Vagina (tissue), 2 donors: ENCODE measurements around the gene PLCB2. TPM values are rescaled to one million over a fixed set of nuclear protein-coding genes. Genes with fewer than 3 reads are reported as not detected.

Source experiments
- DNase-seq, 2 donors: peaks; one replicate each; pipeline ENCODE4 v3.0.0-alpha.2; 2017; ENCODE audit errors: extremely low spot score in 2 of 2
- H3K27ac ChIP-seq: fragments of 200-600 bp; sonication (generic); one replicate; pipeline ENCODE4 v1.5.1; 2019
- H3K27me3 ChIP-seq: fragments of 200-600 bp; sonication (generic); one replicate; pipeline ENCODE4 v1.5.1; 2019
- H3K36me3 ChIP-seq, 2 donors: fragments of 200-600 bp; sonication (generic); one replicate each; pipeline ENCODE4 v1.5.1; 2017 to 2019
- H3K4me1 ChIP-seq: fragments of 200-600 bp; sonication (generic); one replicate; pipeline ENCODE4 v1.5.1; 2019
- H3K4me3 ChIP-seq, 2 donors: fragments of 200-600 bp; sonication (generic); 1 replicate in 1 of 2; 2 replicates in 1 of 2; pipeline ENCODE4 v1.5.1; 2016 to 2019
- H3K9me3 ChIP-seq: fragments of 200-600 bp; sonication (generic); one replicate; pipeline ENCODE4 v1.5.1; 2019
- POLR2A ChIP-seq, 2 donors: fragments of 450-650 bp; IDR thresholded peaks; one replicate each; pipeline ENCODE4 v1.6.1; 2017; ENCODE audit warnings: antibody characterized with exemption in 2 of 2, mild to moderate bottlenecking in 2 of 2, moderate library complexity in 2 of 2
- POLR2AphosphoS5 ChIP-seq, 2 donors: sonication (generic); formaldehyde crosslinking; IDR thresholded peaks; one replicate each; pipeline ENCODE4 v1.9.0; 2017; ENCODE audit warnings: antibody characterized with exemption in 2 of 2, mild to moderate bottlenecking in 2 of 2, low read depth in 1 of 2; ENCODE audit not compliant: insufficient read depth in 1 of 2
- intact Hi-C: fragments of 100-400 bp; cut with DNase I; formaldehyde crosslinking; loops from one replicate; pipeline ENCODE4 v1.15.1; 2023
- total RNA-seq: library from RNA; depleted of rRNA; stranded (reverse); fragments of >200 nt; gene quantifications from one replicate; pipeline ENCODE4 v1.2.3, GENCODE V29; 2016
- TF ChIP-seq, protein P1 (sequence below), 3 experiments: fragments of 450-650 bp in 2 of 3; fragments of 200-600 bp in 1 of 3; sonication (generic) in 1 of 3; IDR thresholded peaks; one replicate each; pipeline ENCODE4 v1.5.1; 2017 to 2019; ENCODE audit warnings: antibody characterized with exemption in 3 of 3, mild to moderate bottlenecking in 2 of 3, moderate library complexity in 2 of 3

Gene PLCB2
- total RNA-seq, 1 donor from 2014 or later: 14.0 TPM

- H3K27ac ChIP-seq: peak overlapping the region; percentile 94
- H3K9me3 ChIP-seq: no peaks in the 10 kb centered on the region
- intact Hi-C loops: no loop called here
- TF ChIP-seq, protein P1, sequence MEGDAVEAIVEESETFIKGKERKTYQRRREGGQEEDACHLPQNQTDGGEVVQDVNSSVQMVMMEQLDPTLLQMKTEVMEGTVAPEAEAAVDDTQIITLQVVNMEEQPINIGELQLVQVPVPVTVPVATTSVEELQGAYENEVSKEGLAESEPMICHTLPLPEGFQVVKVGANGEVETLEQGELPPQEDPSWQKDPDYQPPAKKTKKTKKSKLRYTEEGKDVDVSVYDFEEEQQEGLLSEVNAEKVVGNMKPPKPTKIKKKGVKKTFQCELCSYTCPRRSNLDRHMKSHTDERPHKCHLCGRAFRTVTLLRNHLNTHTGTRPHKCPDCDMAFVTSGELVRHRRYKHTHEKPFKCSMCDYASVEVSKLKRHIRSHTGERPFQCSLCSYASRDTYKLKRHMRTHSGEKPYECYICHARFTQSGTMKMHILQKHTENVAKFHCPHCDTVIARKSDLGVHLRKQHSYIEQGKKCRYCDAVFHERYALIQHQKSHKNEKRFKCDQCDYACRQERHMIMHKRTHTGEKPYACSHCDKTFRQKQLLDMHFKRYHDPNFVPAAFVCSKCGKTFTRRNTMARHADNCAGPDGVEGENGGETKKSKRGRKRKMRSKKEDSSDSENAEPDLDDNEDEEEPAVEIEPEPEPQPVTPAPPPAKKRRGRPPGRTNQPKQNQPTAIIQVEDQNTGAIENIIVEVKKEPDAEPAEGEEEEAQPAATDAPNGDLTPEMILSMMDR (IDR thresholded peaks at IDR 0.05): no peak
- TF ChIP-seq POLR2A (IDR thresholded peaks at IDR 0.05) (no peak), POLR2AphosphoS5 (IDR thresholded peaks at IDR 0.05; ENCODE audit: insufficient read depth in 1 of 2, low read depth in 1 of 2) (no peak)
- H3K4me1 ChIP-seq: peaks cover 85% of the 10 kb centered on the region
- no peak for DNase-seq
- no peaks in the 10 kb centered on the region for H3K27me3 ChIP-seq
- no peak overlapping the region for H3K4me3 ChIP-seq
- H3K36me3 ChIP-seq: no peaks in the 10 kb centered on the region
Observed at GRCh38 chr15:40337597-40337996, 29.9 kb upstream of the PLCB2 start.

DNA sequence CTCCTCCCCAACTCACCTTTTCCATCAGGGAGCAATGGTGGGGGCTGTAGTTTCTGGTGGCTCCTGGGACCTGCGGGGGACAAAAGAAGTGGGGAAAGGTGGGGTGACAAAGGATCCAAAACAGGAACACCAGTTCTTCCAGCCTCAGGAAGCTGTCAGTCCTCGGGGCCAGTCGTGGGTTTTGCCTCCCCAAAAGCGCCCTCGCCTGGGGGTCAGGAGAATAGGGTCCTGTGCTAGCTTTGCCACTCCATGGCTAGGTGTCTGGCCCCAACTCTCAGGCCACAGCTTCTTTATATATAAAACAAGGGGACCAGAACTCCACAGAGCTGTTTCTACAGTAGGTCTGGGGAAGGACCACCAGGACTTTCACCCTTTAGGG is 29.0 kb upstream of the PLCB2 start:
- peaks cover 83% of the 10 kb centered on the region for H3K4me1 ChIP-seq
- H3K27ac ChIP-seq: peak overlapping the region; percentile 44
- TF ChIP-seq POLR2A (IDR thresholded peaks at IDR 0.05): no peak
- TF ChIP-seq, protein P1 (IDR thresholded peaks at IDR 0.05): no peak
- TF ChIP-seq POLR2AphosphoS5 (IDR thresholded peaks at IDR 0.05; ENCODE audit: insufficient read depth in 1 of 2, low read depth in 1 of 2): no peak
- DNase-seq: no peak
- H3K27me3 ChIP-seq: no peaks in the 10 kb centered on the region
- no peaks in the 10 kb centered on the region for H3K9me3 ChIP-seq
- H3K36me3 ChIP-seq: no peaks in the 10 kb centered on the region
- no peak overlapping the region for H3K4me3 ChIP-seq
- intact Hi-C loops: no loop called here

DNA sequence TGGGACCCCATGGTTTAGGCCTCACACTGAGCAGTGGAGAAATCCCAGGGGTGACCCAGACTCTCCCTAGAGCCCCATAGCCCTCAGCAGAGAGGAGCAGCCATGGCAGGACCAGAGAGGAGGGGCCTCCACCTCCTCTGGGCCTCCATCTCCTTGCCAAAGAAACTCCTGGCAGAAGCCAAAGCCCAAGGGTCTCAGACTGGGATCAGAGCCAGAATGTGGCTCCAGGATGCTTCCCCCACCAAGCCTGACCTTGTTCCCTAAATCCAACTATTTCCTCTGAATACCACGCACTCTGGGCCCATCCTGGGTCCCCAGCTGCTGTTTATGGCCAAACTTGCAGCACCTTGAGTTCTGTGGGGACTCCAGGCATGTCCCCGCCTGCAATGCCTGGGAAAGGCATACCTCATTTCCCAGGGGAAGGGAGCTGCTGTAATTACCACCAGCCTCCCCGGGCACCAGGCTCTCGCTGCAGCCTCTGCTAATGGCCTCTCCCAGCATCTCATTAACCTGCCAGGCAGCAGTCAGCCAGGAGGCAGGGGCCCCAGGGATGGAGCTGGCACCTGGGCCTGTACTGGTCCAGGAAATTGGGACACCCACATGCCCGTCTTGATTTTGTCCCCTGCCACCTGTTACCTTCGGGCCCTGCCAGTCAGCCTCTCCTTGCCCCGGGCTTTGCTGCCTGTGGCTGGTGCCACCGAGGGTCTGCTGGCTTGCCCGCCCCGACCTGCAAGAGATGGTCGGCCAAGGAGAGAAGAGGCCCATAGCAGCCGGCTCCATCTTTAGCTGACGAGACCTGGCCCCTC is 28.4 kb upstream of the PLCB2 start:
- Histone ChIP-seq H3K4me1 (peaks cover 77% of the 10 kb centered on the region), H3K27ac (peak overlapping the region; percentile 51), H3K36me3 (no peaks in the 10 kb centered on the region), H3K27me3 (no peaks in the 10 kb centered on the region), H3K4me3 (no peak overlapping the region), H3K9me3 (no peaks in the 10 kb centered on the region)
- DNase-seq: no peak
- intact Hi-C loops: no loop called here
- TF ChIP-seq, protein P1 (IDR thresholded peaks at IDR 0.05): no peak
- TF ChIP-seq POLR2A (IDR thresholded peaks at IDR 0.05) (no peak), POLR2AphosphoS5 (IDR thresholded peaks at IDR 0.05; ENCODE audit: insufficient read depth in 1 of 2, low read depth in 1 of 2) (no peak)

DNA sequence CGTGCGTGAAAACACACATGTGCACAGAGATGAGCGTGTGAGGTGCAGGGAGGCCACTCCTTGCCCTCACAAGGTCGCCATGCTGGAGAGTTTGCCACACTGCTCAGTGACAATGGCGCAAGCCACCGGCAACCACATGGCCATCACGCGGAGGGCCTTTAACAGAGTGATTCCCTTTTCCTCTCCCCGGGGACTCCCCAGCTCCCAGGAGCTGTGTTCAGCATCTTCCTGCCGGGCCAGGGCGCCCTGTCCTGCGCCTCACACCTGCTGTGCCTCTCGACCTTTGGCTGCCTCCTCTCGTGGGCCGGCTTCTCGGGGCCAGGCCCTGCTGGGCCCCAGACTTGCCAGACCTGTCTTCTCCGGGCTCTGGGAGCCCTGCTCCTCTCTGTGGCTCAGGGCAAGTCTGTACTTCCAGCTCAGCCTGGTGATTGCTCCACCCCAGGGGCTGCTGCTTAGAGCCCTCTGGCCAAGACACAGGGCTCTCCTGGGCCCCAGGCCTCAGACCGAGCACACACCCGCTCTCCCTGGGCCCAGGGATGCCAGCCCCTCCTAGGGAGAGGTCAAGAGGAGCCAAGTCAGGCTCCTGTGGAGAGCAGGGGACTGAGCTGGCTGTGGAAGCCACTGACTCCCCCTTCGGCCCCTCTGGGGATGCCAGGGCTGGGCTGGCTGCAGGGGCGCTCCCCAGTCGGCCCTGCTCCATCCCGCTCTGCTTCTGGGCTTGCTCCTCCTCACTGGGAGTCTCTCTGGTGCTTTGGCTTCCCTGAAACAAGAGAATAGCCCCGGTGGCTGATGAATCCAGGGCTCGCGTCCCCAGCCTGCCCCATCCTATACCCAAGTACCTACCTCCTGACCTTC is 27.4 kb upstream of the PLCB2 start:
- Histone ChIP-seq H3K27me3 (no peaks in the 10 kb centered on the region), H3K36me3 (no peaks in the 10 kb centered on the region), H3K9me3 (no peaks in the 10 kb centered on the region), H3K4me1 (peaks cover 74% of the 10 kb centered on the region), H3K4me3 (no peak overlapping the region), H3K27ac (peak overlapping the region; percentile 51)
- intact Hi-C loops: no loop called here
- no peak for DNase-seq
- TF ChIP-seq, protein P1 (IDR thresholded peaks at IDR 0.05): no peak
- no peak for TF ChIP-seq POLR2A (IDR thresholded peaks at IDR 0.05)
- TF ChIP-seq POLR2AphosphoS5 (IDR thresholded peaks at IDR 0.05; ENCODE audit: insufficient read depth in 1 of 2, low read depth in 1 of 2): no peak
